ENCODE measurements around the gene DDX56.

DNA sequence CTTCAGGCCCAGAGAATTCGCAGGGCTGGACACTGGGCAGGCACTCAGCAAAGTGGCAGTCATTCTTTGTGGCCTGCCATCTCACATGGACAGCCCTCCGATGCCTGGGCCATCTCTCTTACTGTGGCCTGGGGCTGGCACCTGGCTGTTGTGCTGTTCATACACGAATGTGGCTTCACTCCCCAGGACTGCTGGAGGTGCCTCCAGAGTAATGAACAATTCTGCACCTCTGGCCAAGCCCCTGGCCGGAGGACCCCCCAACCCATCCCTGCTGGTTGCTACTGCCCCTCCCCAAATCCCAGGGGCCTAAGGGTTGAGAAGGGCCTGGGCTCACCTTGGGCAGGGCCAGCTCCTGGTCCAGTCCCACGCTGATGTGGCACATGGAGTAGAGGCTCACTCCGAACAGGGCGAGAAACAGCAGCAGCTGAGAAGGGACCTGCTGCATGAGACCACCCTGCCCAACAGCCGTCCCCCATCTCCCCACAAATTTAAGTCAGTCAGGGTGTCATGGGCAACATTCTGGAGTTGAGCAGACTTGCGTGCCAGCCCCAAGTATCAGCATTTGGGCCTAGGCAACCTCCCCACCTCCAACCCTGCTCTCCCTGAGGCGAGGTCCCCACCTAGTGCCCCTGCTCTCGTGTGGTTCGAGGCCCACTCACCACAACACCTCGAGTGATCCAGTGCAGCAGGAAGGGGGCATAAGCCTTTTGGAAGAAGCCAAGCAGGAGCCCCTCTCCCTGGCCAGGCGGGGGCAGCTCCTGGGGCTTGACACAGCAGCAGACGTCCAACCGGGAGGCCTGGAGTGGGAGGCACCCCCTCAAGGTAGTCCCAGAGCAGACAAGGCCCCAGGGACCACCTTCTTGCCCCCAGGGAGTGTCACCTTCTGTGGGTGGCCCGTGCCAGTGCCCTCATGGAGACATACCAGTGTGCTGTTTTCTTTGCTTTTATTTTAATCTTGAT, 42.0 kb downstream of the DDX56 start:
- TF ChIP-seq, protein P1, sequence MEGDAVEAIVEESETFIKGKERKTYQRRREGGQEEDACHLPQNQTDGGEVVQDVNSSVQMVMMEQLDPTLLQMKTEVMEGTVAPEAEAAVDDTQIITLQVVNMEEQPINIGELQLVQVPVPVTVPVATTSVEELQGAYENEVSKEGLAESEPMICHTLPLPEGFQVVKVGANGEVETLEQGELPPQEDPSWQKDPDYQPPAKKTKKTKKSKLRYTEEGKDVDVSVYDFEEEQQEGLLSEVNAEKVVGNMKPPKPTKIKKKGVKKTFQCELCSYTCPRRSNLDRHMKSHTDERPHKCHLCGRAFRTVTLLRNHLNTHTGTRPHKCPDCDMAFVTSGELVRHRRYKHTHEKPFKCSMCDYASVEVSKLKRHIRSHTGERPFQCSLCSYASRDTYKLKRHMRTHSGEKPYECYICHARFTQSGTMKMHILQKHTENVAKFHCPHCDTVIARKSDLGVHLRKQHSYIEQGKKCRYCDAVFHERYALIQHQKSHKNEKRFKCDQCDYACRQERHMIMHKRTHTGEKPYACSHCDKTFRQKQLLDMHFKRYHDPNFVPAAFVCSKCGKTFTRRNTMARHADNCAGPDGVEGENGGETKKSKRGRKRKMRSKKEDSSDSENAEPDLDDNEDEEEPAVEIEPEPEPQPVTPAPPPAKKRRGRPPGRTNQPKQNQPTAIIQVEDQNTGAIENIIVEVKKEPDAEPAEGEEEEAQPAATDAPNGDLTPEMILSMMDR (IDR thresholded peaks at IDR 0.05), result no peak
- no peak for TF ChIP-seq EP300 (IDR thresholded peaks at IDR 0.05)

Data from sigmoid colon (tissue), 4 donors.